Measurements from ENCODE around the gene RPS6KL1. TPM values are rescaled to one million over a fixed set of nuclear protein-coding genes. Genes with fewer than 3 reads are reported as not detected.

The RPS6KL1 gene
- total RNA-seq, 2 experiments from 2014 or later, result 4.5 to 4.6 TPM

GRCh38 chr14:74927225-74927624 is 4.2 kb upstream of the RPS6KL1 start:
- peaks cover 17% of the 10 kb centered on the region for H3K27me3 Mint-ChIP-seq
- no peak overlapping the region for H3K27ac Mint-ChIP-seq
- H3K9me3 Mint-ChIP-seq, result no peaks in the 10 kb centered on the region
- POLR2A ChIA-PET, result no interaction called here
- CTCF ChIA-PET, result no interaction called here
- DNase-seq, result no peak
- H3K36me3 Mint-ChIP-seq (ENCODE audit: low read depth), result no peaks in the 10 kb centered on the region
- H3K4me3 Mint-ChIP-seq, result no peak overlapping the region
- H3K4me1 Mint-ChIP-seq, result peaks cover 19% of the 10 kb centered on the region

DNA sequence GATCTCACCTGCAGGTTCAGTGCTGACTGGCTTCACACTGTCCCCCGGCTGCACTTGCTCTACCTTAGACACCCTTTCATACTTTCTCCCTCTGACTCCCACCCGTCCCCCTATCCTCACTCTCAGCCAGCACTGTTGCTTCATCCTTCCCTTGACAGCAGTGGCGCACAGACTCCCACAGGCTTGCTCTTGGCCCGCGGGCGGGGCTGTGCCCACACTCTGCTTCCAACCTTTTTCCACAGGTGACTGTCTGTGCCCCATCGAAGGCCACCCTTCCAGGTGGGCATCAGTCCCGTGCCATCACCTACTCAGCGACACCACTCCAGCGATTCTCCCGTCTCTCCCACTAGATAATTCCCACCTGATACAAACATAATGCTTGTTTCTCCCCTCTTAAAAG is 1.0 kb upstream of the RPS6KL1 start:
- peaks cover 13% of the 10 kb centered on the region for H3K27me3 Mint-ChIP-seq
- H3K4me3 Mint-ChIP-seq, result no peak overlapping the region
- no peak overlapping the region for H3K27ac Mint-ChIP-seq
- H3K4me1 Mint-ChIP-seq, result peaks cover 13% of the 10 kb centered on the region
- no peaks in the 10 kb centered on the region for H3K36me3 Mint-ChIP-seq (ENCODE audit: low read depth)
- H3K9me3 Mint-ChIP-seq, result no peaks in the 10 kb centered on the region
- DNase-seq, result no peak
- ChIA-PET POLR2A (no interaction called here), CTCF (no interaction called here)

DNA sequence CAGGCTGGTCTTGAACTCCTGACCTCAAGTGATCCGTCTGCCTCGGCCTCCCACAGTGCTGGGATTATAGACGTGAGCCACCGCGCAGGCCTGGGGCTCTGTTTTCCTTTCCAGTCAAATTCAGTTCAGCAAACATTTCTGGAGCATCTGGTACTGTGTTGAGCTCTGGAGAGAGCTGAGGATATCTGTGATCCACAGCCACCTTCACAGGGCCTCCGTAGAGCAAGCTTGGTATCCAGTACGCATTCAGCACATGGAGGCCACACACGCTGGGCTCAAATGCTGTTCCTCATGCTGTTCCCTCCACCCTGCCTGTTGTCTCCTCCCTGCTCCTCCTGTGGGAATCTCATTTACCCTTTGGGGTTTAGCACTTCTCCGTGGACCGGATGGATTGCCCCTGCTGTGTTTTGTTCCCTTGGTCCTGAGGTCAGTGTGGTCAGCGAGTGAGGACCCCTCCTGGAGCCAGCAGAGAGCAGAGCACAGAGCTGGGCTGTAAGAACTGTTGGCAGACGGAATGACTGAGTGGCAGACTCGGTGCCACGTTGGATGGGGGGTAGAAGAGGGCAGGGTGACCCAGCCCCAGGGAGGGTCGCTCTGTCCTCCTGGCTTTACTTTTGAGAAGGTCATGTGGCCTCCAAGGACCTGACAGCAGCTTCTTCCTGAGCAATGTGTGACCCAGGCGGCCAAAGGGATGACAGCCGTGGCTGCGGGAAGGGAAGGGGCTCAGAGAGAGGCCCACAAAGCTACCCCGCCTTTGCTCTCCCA is 891 bp downstream of the RPS6KL1 start:
- H3K27me3 Mint-ChIP-seq, result peaks cover 8% of the 10 kb centered on the region
- H3K4me1 Mint-ChIP-seq, result peaks cover 11% of the 10 kb centered on the region
- H3K36me3 Mint-ChIP-seq (ENCODE audit: low read depth), result no peaks in the 10 kb centered on the region
- peak overlapping the region; percentile 46 for H3K27ac Mint-ChIP-seq
- no peaks in the 10 kb centered on the region for H3K9me3 Mint-ChIP-seq
- ChIA-PET POLR2A (interaction anchor here (0.6 kb wide), 1 partner anchor 591 kb away, joined by 3 read pairs; no protein-coding TSS in a partner anchor), CTCF (interaction anchor here (0.5 to 2.0 kb wide), 6 partner anchors 14 to 61 kb away, joined by 3 to 9 read pairs (median 4); no protein-coding TSS in a partner anchor)
- peak overlapping the region; percentile 64 for H3K4me3 Mint-ChIP-seq
- DNase-seq, result no peak

- peaks cover 6% of the 10 kb centered on the region for H3K27me3 Mint-ChIP-seq
- H3K36me3 Mint-ChIP-seq (ENCODE audit: low read depth), result no peaks in the 10 kb centered on the region
- DNase-seq, result no peak
- H3K27ac Mint-ChIP-seq, result no peak overlapping the region
- ChIA-PET POLR2A (no interaction called here), CTCF (interaction anchor here (0.8 to 1.1 kb wide), 3 partner anchors 9 to 60 kb away, joined by 3 read pairs; no protein-coding TSS in a partner anchor)
- H3K4me1 Mint-ChIP-seq, result peaks cover 11% of the 10 kb centered on the region
- H3K4me3 Mint-ChIP-seq, result no peak overlapping the region
- no peaks in the 10 kb centered on the region for H3K9me3 Mint-ChIP-seq
These were observed 1.9 kb downstream of the RPS6KL1 start for GRCh38 chr14:74921053-74921620.

- no peaks in the 10 kb centered on the region for H3K9me3 Mint-ChIP-seq
- ChIA-PET CTCF (no interaction called here), POLR2A (no interaction called here)
- peaks cover 2% of the 10 kb centered on the region for H3K27me3 Mint-ChIP-seq
- peaks cover 11% of the 10 kb centered on the region for H3K4me1 Mint-ChIP-seq
- no peaks in the 10 kb centered on the region for H3K36me3 Mint-ChIP-seq (ENCODE audit: low read depth)
- H3K27ac Mint-ChIP-seq, result no peak overlapping the region
- DNase-seq, result no peak
- no peak overlapping the region for H3K4me3 Mint-ChIP-seq
These were observed 2.8 kb downstream of the RPS6KL1 start for GRCh38 chr14:74920281-74920680.

DNA sequence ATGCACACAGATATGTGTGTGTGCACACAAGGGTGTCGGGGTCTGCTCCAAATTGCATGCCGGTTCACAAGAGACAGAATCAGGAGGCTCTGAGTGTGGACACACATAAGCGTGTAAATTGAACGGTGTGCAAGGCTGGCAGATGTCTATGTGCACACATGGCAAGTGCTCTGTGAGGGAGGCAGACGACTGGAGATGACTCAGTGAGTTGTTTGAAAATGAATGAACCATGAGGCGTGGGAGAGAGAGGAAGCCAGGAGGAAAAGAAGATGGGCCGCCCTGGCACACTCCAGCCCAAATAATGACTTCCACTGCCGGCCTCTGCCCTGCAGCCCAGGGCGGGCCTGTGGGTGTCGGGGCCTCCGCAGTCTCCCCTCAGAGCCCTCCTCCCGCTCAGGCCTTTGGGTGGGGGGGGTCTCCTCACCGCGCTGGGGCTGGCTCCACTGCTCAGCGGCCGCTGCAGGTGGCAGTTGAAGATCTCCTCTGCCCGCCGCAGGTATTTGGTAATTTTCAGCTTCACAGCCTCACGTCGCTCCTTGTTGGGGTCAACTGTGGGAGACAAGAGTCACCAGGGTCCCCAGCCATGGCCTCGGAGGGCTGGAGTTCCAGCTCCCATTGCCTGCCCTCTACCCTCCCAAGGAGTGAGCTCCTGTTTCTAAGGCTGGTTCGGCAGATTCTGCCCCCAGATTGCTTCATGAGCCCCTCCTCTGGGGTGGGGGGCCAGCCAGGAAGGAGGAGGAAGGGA is 3.5 kb downstream of the RPS6KL1 start:
- CTCF ChIA-PET, result interaction anchor here (0.7 kb wide), 1 partner anchor 12 kb away, joined by 3 read pairs; no protein-coding TSS in a partner anchor

GRCh38 chr14:74918380-74918779 is 4.7 kb downstream of the RPS6KL1 start:
- CTCF ChIA-PET, result interaction anchor here (1.4 to 2.7 kb wide), 2 partner anchors 13 to 38 kb away, joined by 3 to 11 read pairs; no protein-coding TSS in a partner anchor
- POLR2A ChIA-PET, result no interaction called here
- H3K4me1 Mint-ChIP-seq, result peaks cover 5% of the 10 kb centered on the region
- no peak overlapping the region for H3K27ac Mint-ChIP-seq
- H3K36me3 Mint-ChIP-seq (ENCODE audit: low read depth), result no peaks in the 10 kb centered on the region
- H3K9me3 Mint-ChIP-seq, result no peaks in the 10 kb centered on the region
- H3K4me3 Mint-ChIP-seq, result no peak overlapping the region
- DNase-seq, result no peak
- H3K27me3 Mint-ChIP-seq, result no peaks in the 10 kb centered on the region

More for the DNA sequence above, 3.5 kb downstream of the RPS6KL1 start:
- no peak overlapping the region for H3K4me3 Mint-ChIP-seq
- POLR2A ChIA-PET, result no interaction called here
- no peak overlapping the region for H3K27ac Mint-ChIP-seq
- no peaks in the 10 kb centered on the region for H3K27me3 Mint-ChIP-seq
- no peaks in the 10 kb centered on the region for H3K9me3 Mint-ChIP-seq
- H3K36me3 Mint-ChIP-seq (ENCODE audit: low read depth), result no peaks in the 10 kb centered on the region
- peaks cover 11% of the 10 kb centered on the region for H3K4me1 Mint-ChIP-seq
- DNase-seq, result no peak

- Mint-ChIP-seq H3K27me3 (no peaks in the 10 kb centered on the region), H3K9me3 (no peaks in the 10 kb centered on the region), H3K27ac (no peak overlapping the region), H3K36me3 (ENCODE audit: low read depth) (no peaks in the 10 kb centered on the region), H3K4me1 (peaks cover 5% of the 10 kb centered on the region), H3K4me3 (no peak overlapping the region)
- CTCF ChIA-PET, result interaction anchor here (1.0 to 2.7 kb wide), 4 partner anchors 12 to 47 kb away, joined by 3 to 11 read pairs (median 4); no protein-coding TSS in a partner anchor
- DNase-seq, result no peak
- POLR2A ChIA-PET, result no interaction called here
These were observed 5.4 kb downstream of the RPS6KL1 start for GRCh38 chr14:74917646-74918081.

DNA sequence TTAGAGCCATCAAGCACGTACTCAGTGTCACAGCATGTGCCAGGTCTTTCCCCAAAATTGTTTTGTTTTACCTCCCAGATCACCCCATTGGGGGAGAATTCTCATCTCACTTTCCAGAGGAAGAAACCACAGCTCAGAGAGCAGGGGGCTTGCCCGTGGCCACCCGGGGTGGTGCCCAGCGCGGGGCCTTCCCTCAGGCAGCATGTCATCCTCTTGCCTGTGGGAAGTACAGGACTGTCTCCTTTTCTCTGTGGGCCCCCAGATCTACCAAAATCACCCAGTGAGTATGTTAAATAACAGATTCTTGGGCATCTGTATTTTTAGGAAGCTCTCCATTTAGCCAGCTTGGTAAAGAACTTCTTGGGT is 5.9 kb downstream of the RPS6KL1 start:
- H3K9me3 Mint-ChIP-seq, result no peaks in the 10 kb centered on the region
- H3K36me3 Mint-ChIP-seq (ENCODE audit: low read depth), result no peaks in the 10 kb centered on the region
- DNase-seq, result no peak
- no peaks in the 10 kb centered on the region for H3K27me3 Mint-ChIP-seq
- H3K4me1 Mint-ChIP-seq, result peaks cover under 1% of the 10 kb centered on the region
- no peak overlapping the region for H3K4me3 Mint-ChIP-seq
- ChIA-PET CTCF (interaction anchor here (0.9 to 2.7 kb wide), 7 partner anchors 9 to 537 kb away, joined by 3 to 11 read pairs (median 3); no protein-coding TSS in a partner anchor), POLR2A (no interaction called here)
- H3K27ac Mint-ChIP-seq, result no peak overlapping the region

GRCh38 chr14:74915826-74916225 is 7.2 kb downstream of the RPS6KL1 start:
- Mint-ChIP-seq H3K27me3 (no peaks in the 10 kb centered on the region), H3K4me3 (no peak overlapping the region), H3K4me1 (no peaks in the 10 kb centered on the region), H3K36me3 (ENCODE audit: low read depth) (no peaks in the 10 kb centered on the region), H3K9me3 (no peaks in the 10 kb centered on the region), H3K27ac (no peak overlapping the region)
- ChIA-PET CTCF (interaction anchor here (1.2 kb wide), 1 partner anchor 538 kb away, joined by 3 read pairs; no protein-coding TSS in a partner anchor), POLR2A (no interaction called here)
- no peak for DNase-seq

DNA sequence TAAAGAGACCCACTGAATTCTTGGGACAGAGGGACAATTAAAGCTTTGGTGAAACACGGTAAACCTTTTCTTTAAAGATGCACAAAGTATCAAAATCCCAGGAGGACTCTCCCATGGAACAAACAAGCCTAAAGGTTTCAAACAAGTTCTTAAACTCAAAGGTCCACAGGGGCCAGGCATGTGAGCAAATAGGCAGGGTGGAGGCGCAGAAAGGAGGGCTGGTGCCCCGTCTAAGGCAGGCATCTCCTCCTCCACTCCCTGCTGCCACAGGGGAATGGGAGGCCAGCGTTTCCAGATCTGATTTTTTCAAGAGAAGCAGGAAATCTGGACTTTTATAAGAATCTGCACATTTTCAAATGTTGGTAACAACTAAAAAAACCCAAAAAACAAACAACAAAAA is 7.6 kb downstream of the RPS6KL1 start:
- Mint-ChIP-seq H3K4me1 (no peaks in the 10 kb centered on the region), H3K27me3 (no peaks in the 10 kb centered on the region), H3K36me3 (ENCODE audit: low read depth) (no peaks in the 10 kb centered on the region), H3K27ac (no peak overlapping the region), H3K4me3 (no peak overlapping the region), H3K9me3 (no peaks in the 10 kb centered on the region)
- ChIA-PET POLR2A (no interaction called here), CTCF (interaction anchor here (0.6 kb wide), 1 partner anchor 110 kb away, joined by 4 read pairs; no protein-coding TSS in a partner anchor)
- no peak for DNase-seq

DNA sequence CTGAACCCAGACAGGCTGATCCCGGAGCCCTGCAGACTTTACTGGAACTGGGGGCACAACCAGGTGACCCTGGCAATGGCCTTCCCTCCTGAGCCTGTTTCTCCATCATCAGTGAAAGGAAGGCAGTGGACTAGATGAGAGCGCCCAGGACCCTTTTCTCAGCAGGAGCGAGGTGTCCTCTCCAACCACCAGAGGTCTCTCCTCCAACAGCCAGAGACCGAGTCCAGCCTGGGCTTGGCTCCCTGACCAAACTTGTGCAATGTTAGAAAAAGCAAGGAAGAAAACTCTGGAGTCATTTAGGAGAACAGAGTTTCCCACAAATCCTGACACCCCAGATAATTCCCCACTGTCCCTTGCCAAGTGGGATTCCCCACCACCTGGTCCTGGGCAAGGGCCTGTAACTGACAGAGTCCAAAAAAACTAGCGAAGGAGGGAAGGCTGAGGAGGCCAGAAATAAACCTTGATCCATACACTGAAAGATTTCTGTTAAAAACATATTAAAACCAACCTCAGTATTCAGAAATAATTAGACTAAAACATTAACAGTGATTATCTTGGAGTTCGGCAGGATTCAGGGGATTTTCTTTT is 9.0 kb downstream of the RPS6KL1 start:
- peak; percentile 32 for DNase-seq
- Mint-ChIP-seq H3K9me3 (no peaks in the 10 kb centered on the region), H3K27me3 (no peaks in the 10 kb centered on the region), H3K36me3 (ENCODE audit: low read depth) (no peaks in the 10 kb centered on the region), H3K4me1 (no peaks in the 10 kb centered on the region), H3K4me3 (no peak overlapping the region), H3K27ac (no peak overlapping the region)
- CTCF ChIA-PET, result no interaction called here
- POLR2A ChIA-PET, result no interaction called here

Measured in activated CD4-positive, alpha-beta T cell treated with anti-CD3 and anti-CD28 coated beads, Interleukin-2, amount 10 ng/mL, durations not matched to agents 7 days and 5 days (primary cell).